Tibial nerve (tissue), 4 donors: ENCODE results near the gene JARID2.

Experiments used
- CTCF ChIP-seq, 5 experiments: fragments of 200-600 bp in 3 of 5; fragments of 450-650 bp in 2 of 5; sonication (generic) in 3 of 5; IDR thresholded peaks; one replicate each; pipeline ENCODE4 v1.5.1; 2016 to 2019; ENCODE audit warnings: antibody characterized with exemption in 5 of 5, mild to moderate bottlenecking in 3 of 5, moderate library complexity in 2 of 5
- EP300 ChIP-seq, 2 donors: sonication (generic); formaldehyde crosslinking; IDR thresholded peaks; one replicate each; pipeline ENCODE4 v1.6.1; 2017; ENCODE audit warnings: antibody characterized with exemption in 2 of 2, mild to moderate bottlenecking in 1 of 2
- POLR2A ChIP-seq, 2 donors: fragments of 450-650 bp; IDR thresholded peaks; one replicate each; pipeline ENCODE4 v1.6.1; 2017; ENCODE audit warnings: antibody characterized with exemption in 2 of 2, mild to moderate bottlenecking in 2 of 2, moderate library complexity in 2 of 2

DNA sequence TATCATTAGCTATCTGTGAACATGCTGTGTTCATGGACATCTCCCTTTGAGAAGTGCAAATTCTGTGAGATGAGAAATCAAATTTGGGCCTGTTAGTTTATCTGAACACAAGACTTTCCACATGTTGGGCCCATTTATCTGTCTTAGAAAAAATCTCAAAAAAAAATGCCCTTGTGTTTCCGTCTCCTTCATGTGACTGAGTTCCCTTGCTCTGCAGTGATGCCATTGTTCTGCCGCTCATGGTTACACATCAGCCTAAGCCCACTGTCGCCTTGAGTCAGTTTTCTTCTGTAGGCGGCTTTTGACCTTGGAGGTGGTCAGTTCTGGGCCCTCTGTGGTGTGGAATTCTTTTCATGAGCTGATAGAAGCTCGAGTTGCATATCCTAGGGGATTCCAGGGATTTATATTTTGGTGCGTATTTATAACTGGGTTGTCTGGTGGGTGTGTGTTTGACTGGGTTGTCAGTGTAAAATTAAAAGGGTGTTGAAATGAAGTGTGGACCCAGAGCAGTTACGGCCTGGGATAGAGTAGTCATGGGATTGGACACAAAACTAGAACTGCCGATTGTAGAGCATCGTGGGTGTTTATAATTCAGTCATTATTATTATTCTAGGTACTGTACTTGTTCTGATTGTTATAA is 156.7 kb downstream of the JARID2 start:
- TF ChIP-seq CTCF (IDR thresholded peaks at IDR 0.05) (no peak), POLR2A (IDR thresholded peaks at IDR 0.05) (no peak), EP300 (IDR thresholded peaks at IDR 0.05) (no peak)
